NCI-H1417 (cell line): ENCODE results near the gene PIGL.
A peak's percentile ranks its signal among the peaks of the same experiment; 100 is the strongest.
"Not testable (repeated sequence)": the region's sequence is repeated elsewhere in the genome, so short reads cannot be mapped to it uniquely, and the experiment has no call there.

Source experiments
- DNase-seq, 3 experiments: peaks; one replicate each; lab custom pipeline; 2025; lab: John Stamatoyannopoulos, UW

Gene PIGL

DNA sequence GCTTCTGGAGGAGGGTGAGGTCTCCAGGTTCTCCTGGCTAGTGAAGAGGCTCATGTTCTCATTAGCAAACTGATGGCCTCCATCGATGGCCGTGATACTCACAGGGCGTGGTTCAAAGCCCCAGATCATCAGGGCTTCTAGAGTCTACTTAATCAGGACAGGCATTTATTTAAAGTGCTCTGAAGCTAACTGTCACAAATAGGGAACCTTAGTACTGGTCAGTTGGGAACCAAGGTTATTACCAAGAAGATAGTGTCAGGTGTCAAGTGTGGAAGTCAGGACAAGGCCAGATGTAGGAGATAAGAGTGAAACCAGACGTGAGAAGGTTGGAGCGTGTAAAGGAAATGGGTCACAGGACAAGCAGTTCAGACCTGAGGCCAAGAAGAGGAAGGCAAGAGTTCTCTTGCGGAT is 56.9 kb downstream of the PIGL start:
- DNase-seq = no peak

DNA sequence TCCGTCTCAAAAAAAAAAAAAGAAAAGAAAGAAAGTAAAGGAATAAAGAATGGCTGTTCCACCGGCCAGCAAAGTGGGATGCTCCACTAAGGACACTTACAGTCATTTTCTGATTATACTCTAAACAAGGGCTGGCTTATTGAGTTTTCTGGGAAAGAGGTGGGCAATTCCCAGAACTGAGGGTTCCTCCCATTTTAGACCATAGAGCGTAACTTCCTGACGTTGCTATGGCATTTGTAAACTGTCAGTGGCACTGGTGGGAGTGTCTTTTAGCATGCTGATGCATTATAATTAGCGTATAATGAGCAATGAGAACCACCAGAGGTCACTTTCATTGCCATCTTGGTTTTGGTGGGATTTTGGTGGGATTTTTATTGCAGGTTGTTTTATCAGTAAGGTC is 58.0 kb downstream of the PIGL start:
- DNase-seq = no peak

DNA sequence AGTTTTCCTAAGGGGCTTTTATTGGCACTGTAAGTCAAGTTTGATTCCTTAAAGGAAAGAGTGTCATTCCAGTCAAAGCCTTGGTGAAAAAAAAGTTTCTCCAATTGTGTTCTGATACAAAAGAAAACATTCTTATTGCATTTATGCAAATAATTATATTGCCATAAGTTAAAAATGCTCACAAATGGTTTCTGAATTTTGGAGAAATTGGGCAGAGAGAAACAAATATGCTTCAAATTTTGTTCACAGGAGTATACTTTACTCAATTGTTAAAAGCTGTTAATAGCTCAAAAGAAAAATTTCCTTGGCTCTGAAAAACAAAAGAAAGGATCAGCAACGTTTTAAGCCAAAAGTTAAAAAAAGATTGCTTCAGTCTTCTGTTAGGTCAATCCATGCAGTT is 60.2 kb downstream of the PIGL start:
- DNase-seq = no peak

DNA sequence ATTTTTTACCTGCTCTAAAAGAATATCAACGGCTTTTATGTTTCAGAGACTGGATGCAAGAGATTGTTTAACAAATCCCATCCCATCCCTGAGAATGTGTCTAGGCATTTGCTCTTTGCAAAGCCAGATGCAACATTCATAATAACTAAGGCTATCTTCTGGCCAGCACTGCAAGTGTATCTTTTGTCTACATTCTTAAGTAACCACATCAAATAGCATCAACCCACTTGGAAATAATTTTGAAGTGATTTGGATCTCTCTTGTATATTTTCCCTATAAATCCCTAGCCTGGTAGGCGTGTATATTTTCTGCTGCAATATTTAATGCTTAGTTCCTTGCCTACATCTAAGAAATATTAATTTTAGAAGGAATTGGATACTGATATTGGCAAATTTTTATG is 64.3 kb downstream of the PIGL start:
- DNase-seq = no peak

DNA sequence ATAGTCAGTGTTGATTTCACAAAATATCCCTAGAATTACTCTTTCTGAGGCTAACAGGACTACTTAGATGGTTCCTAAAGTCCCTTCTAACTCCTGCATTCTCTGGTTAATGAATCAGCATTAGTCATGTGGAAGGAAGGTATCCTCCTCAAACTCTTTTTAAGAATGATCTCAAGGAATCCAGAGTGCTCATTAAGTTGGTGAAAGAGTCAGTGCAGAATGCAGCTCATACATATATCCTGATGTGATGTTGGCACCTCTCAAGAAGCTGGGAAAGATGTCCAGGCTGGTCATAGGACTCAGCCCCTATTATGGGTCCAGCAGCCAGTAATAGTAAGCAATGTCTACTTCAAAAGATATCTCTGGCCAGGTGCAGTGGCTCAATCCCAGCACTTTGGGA is 65.5 kb downstream of the PIGL start:
- no peak for DNase-seq

DNA sequence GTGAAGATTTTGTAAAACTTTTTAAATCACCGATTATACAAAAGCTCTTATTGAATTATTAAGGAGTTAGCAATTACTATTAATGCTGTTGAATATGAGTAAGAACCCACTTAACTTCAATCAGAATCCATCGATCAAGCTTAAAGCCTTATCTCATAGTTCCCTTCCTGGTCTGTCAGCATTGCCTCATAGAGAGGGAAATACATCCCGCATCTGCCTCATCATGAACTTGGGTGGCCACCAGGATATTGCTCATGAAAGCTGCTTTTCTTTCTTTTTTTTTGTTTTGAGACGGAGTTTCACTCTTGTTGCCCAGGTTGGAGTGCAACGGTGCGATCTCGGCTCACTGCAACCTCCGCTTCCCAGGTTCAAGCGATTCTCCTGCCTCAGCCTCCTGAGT is 66.7 kb downstream of the PIGL start:
- no peak for DNase-seq

DNA sequence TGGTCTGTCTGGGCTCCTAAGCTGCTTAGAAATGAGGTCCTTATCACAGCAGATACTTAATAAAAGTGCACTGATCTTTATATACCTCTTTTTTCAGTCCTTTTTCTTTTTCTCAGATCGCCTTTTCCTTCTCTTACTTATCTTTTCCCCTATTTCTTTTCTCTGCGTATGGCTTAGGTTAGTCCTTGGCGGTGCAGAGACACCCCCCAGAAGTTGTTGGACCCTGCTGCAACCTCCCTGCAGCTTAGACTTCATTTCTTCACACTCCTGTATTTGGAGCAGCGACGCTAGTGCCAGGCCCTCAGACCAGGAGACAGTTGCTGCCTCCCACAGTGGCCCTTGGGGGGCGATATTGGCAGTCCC is 68.6 kb downstream of the PIGL start:
- DNase-seq = no peak

DNA sequence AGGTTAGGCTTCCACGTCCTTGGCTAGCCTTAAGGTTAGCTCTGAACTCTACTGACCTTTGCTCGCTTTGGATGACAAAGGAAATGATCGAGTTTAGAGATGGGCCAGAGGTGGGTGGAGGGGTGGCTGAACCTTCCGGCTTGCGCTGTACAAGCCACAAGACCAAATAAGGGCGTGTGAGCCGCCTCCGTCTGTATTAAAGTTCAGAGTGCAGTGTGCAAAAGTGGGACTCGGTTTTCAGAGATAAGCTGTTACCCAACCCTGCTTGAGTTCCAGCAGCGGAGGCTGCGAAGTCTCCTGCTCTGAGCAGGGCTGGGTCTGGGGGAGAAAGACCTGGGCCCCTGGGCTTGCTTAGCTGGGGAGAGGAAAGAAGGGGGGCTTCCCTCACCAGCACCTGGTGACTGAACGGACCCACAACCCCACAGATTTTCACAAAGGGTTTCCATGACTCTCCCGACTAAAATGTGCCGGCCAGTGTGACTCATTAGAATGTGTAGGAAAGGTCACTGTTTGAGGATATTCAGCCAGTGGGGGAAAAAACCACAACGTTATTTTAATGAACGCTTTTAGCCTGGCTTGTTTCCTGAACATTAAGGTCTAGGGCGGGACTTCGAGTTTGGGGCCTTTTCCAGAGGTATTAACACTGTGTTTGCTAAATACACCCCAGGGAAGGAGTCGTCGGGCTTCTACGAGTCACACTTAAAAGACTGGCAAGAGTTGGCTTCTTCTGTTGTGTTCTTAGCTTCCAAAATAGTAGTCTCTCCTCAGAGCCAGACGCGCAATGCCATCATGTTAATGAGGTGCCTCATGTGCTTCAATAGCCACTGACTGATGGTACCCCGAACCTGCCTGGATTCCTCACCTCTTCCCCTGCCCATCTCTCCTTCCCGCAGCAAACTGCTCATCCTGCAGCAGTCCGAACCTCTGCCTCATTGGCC is 69.3 kb downstream of the PIGL start:
- no peak for DNase-seq

DNA sequence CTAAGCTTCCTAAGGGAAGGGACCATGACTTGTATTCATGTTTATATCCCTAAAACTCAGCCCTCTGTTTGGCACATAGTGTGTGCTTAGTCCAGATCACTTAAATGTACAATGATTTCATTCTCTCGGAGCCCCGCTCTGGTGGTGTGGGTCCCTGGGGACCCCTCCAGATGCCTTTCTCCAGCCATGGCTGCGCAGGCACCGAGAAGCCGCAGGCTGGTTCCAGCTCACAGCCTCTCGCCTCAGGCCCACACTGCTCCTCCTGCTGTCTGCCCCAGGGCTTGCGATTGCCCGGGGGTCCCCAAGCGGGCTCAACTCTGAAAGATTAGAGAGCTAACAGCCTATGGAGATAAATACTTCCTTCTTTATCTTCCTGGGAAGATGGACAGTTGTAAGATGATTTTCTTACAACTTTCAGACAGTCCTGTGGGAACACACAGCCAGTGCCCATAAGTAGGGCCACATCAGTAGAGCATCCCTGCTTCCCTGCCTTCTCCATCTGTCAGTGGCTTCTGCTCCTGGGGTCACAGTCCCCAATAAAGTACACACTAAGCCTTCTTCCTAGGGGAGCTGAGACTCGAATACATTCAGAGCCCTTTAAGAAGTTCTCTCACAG is 70.0 kb downstream of the PIGL start:
- no peak for DNase-seq

DNA sequence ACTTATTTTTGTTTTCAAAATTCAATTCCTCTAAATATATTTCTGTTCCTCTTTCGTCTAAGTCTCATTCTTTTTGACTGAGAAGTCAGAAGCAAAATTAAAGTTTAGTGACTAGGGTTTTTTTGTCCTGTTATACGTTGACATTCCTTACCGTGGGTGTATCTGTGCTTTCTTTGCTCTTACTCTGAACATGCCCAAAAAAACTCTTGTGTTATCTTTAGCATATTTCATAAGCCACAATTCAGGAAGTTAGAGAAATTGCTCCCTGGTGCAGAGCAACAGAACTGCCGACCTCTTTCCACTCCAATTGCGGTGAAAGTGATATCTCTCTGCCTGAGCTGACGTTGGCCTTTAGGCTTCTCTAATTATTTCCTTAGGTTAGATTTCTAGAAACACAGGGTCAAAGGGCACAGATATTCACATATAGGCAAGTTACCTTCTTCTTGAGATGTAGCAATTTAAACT is 70.6 kb downstream of the PIGL start:
- DNase-seq = no peak

DNA sequence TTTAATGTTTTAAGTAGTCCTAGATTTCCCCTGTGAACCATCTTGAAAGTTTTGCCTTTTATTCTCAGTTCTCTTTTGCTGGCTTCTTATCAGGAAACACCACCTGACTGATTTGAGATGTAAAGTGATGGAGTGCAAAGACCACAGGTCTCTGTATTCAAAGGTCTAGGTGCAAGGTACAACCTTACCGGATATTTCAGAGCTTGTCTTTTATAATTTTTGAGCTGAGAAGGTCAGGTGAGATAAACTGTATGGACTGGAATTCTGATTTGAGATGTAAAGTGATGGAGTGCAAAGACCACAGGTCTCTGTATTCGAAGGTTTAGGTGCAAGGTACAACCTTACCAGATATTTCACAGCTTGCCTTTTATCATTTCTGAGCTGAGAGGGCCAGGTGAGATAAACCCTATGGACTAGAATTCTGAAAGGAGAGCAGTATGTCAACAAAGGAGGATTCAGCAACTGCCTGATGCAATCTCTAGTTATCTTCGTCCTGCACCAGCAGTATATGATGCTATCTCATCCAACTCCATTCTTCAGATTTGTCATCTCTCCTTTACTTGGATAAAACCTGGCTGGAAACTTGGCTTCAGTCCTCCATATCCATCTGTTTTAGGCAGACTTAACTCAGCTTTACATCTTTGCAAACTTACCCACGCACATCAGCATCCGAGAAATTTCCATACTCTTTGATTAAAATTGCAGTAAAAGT is 72.0 kb downstream of the PIGL start:
- no peak for DNase-seq

DNA sequence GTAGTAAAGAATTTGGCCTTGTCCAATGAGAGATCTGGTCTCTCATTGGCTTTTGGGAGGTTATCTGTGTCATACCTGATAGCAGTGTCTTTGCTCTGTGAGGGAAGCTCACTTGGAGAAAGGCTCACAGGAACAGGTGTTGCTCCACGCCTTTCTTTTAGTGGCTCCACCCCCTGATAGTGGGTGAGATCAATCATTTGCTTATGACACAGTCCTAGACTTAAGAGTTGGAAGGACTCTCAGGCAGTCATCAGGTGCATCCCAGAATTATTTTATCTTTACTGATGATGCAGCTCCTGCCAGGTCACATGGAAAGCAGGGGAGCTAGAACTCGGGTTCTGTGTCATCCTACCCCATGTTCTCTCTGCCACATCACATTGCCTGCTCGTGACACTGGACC is 76.9 kb downstream of the PIGL start:
- no peak for DNase-seq

DNA sequence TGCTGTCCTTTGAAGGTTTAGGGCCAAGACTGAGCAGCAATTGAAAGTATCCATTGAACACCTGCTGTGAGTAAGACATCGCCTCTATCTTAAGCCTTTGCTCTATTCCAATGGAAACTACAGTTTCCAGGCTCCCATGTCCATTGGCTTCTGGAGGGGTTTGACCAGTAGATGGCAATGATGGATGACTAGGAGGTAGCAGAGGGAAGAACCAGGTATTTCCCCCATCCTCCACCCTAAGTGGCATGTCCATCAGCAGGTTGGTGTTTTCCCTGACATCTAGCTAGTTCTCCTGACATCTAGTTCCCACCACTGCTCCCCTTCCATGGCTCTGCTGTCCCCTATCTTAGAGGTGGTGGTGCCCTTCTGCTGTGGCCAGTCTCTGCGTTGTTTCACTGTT is 77.5 kb downstream of the PIGL start:
- no peak for DNase-seq

DNA sequence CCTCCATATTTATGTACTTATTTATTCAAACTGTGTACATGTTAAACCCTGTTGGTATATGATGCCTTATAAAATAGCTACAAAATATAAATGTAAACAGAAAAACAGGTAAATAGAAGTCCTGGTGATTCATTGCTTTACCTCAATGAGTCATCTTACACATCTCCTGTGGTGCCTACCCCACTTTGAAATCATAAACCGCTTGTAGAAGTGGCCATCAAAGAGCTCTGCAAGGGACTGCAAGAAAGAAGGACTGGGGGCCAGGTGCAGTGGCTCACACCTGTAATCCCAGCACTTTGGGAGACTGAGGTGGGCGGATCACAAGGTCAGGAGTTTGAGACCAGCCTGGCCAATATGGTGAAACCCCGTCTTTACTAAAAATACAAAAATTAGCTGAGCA is 79.1 kb downstream of the PIGL start:
- not testable (repeated sequence) for DNase-seq

DNA sequence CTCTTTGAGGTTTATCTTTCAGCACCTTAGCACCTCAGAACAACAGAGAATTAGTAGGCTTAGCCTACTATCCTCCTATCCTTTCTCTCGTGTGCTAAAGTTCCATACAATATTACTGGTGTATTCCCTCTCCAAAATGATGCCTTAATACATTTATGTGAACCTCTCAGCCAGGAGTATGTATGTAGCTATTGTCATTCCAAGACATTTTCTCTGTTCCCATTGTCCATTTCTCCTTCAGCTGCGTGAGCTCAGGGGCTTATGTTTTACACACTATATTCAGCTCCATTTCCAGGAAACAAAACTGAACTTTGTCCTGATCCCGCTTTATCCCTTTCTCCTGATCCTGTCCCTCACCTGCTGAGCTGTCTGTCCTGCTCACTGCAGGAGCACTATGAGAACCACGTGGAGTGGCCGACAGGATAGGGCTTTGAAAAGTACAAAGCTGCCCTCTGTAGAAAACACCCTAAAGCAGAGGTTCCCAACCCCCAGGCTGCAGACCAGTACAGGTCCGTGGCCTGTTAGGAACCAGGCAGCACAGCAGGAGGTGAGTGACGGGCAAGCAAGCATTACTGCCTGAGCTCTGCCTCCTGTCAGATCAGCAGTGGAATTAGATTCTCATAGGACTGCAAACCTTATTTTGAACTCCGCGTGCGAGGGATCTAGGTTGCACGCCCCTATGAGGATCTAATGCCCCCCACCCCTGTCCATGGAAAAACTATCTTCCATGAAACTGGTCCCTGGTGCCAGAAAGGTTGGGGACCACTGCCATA is 80.5 kb downstream of the PIGL start:
- DNase-seq = no peak

DNA sequence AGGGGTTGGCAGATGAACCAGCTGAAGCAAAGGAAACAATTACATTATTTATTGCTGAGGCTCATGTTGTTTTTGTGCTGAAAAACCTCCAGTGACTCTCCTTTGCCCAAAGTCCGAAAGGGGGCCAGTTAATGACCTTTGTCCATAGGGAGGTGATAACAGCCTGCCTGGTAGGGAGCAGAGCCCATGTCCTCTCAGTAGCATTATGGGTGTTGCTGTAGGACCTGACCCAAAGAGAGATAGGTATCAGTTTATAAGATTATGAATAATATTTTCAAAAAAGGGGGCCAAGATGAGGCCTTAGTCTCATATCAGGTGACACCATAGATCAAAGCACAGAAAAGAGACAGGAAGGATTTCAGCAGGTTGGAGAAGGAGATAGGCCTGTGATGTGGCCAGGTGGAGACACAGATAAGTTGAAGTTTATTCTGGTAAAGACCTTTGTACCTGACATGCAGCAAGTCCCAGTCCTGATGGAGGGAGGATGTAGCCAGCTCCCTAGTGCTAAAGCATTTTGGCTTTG is 81.2 kb downstream of the PIGL start:
- DNase-seq = no peak

DNA sequence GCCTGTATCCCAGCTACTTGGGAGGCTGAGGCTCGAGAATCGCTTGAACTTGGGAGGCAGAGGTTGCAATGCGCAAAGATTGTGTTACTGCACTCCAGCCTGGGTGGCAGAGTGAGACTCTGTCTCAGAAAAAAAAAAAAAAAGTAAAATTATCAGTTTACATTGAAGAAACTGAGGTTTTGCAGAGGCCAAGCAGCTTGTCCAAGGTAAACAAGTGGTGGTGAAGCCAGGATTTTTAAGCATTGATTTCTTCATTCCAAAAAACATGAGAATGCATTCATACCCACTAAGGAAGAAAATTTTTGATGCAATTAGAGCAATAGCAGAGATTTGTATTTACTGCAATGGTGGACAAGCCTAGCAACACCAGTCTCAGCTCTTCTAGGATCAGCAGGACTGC is 83.5 kb downstream of the PIGL start:
- no peak for DNase-seq

DNA sequence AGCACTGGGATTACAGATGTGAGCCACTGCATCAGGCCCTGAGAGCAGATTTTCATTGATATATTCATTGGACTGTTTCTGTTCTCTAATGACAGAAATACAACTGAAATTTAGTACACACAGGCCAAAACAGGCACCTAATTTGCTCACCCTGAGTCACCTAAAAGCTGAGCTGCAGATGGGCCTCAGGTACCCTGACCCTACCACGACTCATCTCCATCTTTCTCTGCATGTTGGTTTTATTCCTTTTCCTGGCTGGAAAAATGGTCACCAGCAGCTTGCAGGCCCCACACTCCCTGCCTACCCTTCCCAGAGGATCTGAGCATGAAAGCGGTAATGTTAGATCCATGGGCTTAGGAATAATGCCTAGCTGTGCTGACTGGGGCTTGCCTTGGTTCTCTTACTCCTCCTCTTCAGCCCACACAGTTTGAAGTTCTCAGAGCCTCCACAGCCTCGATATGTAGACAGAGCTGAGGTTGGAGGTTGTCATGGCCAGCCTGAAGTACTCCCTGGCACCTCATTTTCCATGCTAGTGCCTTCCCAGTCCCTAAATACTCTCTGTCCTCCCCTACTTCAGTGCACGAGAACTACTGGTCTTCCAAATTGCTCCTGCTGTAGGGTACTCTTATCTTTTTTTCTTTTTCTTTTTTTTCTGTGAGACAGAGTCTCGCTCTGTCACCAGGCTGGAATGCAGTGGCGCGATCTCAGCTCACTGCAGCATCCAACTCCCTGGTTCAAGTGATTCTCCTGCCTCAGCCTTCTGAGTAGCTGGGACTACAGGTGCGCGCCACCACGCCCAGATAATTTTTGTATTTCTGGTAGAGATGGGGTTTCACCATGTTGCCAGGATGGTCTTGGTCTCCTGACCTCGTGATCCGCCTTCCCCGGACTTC is 85.2 kb downstream of the PIGL start:
- DNase-seq = no peak

DNA sequence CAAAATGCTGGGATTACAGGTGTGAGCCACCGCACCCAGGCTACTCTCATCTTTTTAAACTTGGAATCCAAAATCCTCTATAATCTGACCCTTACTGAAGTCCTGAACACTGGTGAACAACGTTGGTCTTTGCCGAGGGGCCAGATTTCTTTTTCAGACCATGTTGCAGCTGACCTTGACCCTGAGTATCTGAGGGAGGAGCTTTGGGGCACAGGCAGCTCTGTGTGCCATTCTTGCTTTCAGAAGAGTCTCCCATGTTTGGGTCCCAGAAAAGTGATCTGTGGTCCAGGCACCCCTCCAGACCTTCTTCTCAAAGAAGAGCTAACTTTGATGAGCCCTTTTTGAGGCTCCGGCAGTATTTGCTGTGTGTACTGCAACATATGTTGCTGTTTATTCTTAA is 85.8 kb downstream of the PIGL start:
- no peak for DNase-seq

DNA sequence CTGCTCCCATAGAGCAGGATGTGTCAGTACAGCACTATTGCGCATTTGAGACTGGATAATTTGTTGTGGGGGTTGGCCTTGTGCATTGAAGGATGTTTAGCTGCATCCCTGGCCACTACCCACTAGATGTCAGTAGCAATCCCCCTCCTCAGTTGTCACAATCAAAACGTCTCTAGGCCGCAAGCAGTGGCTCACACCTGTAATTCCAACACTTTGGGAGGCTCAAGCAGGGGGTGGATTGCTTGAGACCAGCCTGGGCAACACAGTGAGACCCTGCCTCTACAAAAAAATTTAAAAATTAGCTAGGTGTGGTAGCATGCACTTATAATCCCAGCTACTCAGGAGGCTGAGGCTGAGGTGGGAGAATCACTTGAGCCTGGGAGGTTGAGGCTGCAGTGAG is 87.8 kb downstream of the PIGL start:
- DNase-seq = peak in 2 of 3 experiments; percentile 11 to 18

DNA sequence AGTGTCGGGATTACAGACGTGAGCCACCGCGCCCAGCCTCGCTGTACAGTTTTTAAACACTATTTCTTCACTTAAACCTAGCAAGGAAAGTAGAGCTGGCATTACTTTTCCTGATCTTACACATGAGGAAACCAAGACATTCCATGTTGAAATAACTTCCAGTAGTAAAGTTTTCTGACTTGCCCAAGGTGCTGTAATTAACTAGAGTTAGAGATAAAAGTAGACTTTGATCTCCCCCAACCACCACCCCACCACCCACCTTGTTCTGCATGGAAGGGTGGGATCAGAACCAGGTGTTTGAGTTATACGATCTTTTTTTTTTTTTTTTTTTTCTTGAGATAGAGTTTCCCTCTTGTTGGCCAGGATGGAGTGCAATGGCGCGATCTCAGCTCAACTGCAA is 89.2 kb downstream of the PIGL start:
- DNase-seq = no peak
